Spleen (tissue), 11 donors: ENCODE measurements around the gene USE1. TPM values are rescaled to one million over a fixed set of nuclear protein-coding genes. Genes with fewer than 3 reads are reported as not detected.

Experiments used
- DNase-seq: peaks from one replicate; pipeline ENCODE4 v3.0.0-alpha.2; 2020
- H3K27ac ChIP-seq, 8 donors: fragments of 200-600 bp; sonication (generic) in 7 of 8; 1 replicate in 4 of 8; 2 replicates in 4 of 8; pipeline versions ENCODE4 v1.5.0 to v1.8.0; 2016 to 2021; ENCODE audit warnings: inconsistent platforms in 4 of 8, mild to moderate bottlenecking in 4 of 8, moderate library complexity in 1 of 8
- H3K27me3 ChIP-seq, 7 donors: fragments of 200-600 bp; sonication (generic) in 6 of 7; replicated peaks in 1 of 7; 1 replicate in 4 of 7; 2 replicates in 3 of 7; pipeline versions ENCODE4 v1.5.0 to v1.8.0; 2016 to 2021; ENCODE audit warnings: inconsistent platforms in 3 of 7, mild to moderate bottlenecking in 1 of 7
- H3K36me3 ChIP-seq, 6 donors: fragments of 200-600 bp; sonication (generic) in 5 of 6; 1 replicate in 4 of 6; 2 replicates in 2 of 6; pipeline versions ENCODE4 v1.5.0 to v1.8.0; 2016 to 2021; ENCODE audit warnings: inconsistent platforms in 2 of 6
- H3K4me1 ChIP-seq, 6 donors: fragments of 200-600 bp; sonication (generic) in 5 of 6; 1 replicate in 3 of 6; 2 replicates in 3 of 6; pipeline versions ENCODE4 v1.5.0 to v1.8.0; 2016 to 2021; ENCODE audit warnings: inconsistent platforms in 3 of 6
- H3K4me3 ChIP-seq, 8 donors: fragments of 200-600 bp; sonication (generic) in 7 of 8; 1 replicate in 4 of 8; 2 replicates in 4 of 8; pipeline versions ENCODE4 v1.5.0 to v1.8.0; 2016 to 2021; ENCODE audit warnings: inconsistent platforms in 4 of 8, mild to moderate bottlenecking in 4 of 8, moderate library complexity in 2 of 8
- H3K9me3 ChIP-seq, 8 donors: fragments of 200-600 bp; sonication (generic) in 7 of 8; 1 replicate in 4 of 8; 2 replicates in 4 of 8; pipeline versions ENCODE4 v1.5.0 to v1.8.0; 2016 to 2021; ENCODE audit warnings: inconsistent platforms in 4 of 8
- CTCF ChIP-seq, 11 experiments: fragments of 200-600 bp in 7 of 11; fragments of 450-650 bp in 4 of 11; sonication (generic) in 4 of 11; IDR thresholded peaks in 8 of 11; conservative IDR thresholded peaks in 3 of 11; 1 replicate in 7 of 11; 2 replicates in 4 of 11; pipeline versions ENCODE4 v1.4.0 to v1.8.0; 2016 to 2021; ENCODE audit warnings: antibody characterized with exemption in 11 of 11, inconsistent platforms in 4 of 11, mild to moderate bottlenecking in 1 of 11
- POLR2A ChIP-seq, 3 donors: fragments of 450-650 bp; IDR thresholded peaks; one replicate each; pipeline ENCODE4 v1.5.1; 2017; ENCODE audit warnings: antibody characterized with exemption in 3 of 3, mild to moderate bottlenecking in 1 of 3
- POLR2AphosphoS5 ChIP-seq, 3 donors: sonication (generic); formaldehyde crosslinking; IDR thresholded peaks; one replicate each; pipeline ENCODE4 v1.5.1; 2017; ENCODE audit warnings: antibody characterized with exemption in 3 of 3
- WGBS, 5 donors: extraction: QIAGEN DNeasy Blood & Tissue Kit in 3 of 5; methylation state at CpG; one replicate each; pipeline versions ENCODE4 v1.1.5 to v1.1.7; 2013 to 2018; 5-methylcytosine and 5-hydroxymethylcytosine counted together
- intact Hi-C: fragments of 100-400 bp; cut with DNase I; formaldehyde crosslinking; loops from one replicate; pipeline ENCODE4 v1.15.0; 2023; ENCODE audit warnings: low total_unique reads
- polyA plus RNA-seq, 3 donors: library from polyadenylated mRNA; stranded (reverse); fragments of 200-250 nt; gene quantifications; one replicate each; pipeline ENCODE4 v1.2.1, GENCODE V29; 2013
- total RNA-seq, 7 donors: library from RNA; depleted of rRNA in 3 of 7; stranded (reverse); fragments of >200 nt in 3 of 7; fragmentation: NEBNext Ultra II Directional in 4 of 7; extraction: Animal tissue kit (Norgen Biotek cat#: 25700) in 4 of 7; gene quantifications; one replicate each; pipeline versions ENCODE4 v1.1.0 to v1.2.1, GENCODE V29; 2016 to 2021
- donor health status: healthy with polysubstance abuse.
- donor health status: DM: no; HTN: no; CAD: no; lungs with moderate emphysema.
- donor health status: DM: no; HTN: no; CAD: no.
- donor health status: Bipolar disorder and iron deficiency.
- donor health status: healthy.
- donor health status: DM: no; HTN: no; CAD: no.
- donor health status: DM: yes; HTN: yes; CAD: no.

USE1 gene
- total and polyA plus RNA-seq, 10 donors, result 17.2 to 74.4 (median 28.6) TPM

DNA sequence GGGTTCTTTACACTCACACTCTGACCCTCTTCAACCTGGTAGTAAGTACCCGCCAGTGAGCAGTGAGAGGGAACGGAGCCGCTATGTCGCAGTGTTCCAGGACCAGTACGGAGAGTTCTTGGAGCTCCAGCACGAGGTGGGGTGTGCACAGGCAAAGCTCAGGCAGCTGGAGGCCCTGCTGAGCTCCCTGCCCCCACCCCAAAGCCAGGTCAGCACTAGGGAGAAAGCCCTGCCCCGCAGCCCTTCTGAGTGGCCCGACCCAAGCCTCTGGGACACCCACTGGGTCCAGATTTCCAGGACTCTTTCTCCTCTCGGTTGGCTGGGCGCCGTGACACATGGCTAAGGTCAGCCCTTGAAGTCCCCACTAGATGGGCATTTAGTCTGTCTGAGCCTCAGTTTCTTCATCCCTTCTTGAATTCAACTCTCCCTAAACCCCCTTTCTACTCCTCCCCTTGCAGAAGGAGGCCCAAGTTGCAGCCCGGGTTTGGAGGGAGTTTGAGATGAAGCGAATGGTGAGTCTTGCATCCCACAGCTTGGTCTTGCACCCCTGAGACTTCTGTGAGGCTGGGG lies 12.7 kb downstream of the USE1 start:
- TF ChIP-seq POLR2A (IDR thresholded peaks at IDR 0.05) (no peak), CTCF (IDR thresholded peaks at IDR 0.05 in 8 of 11, conservative IDR thresholded peaks at IDR 0.05 in 3 of 11) (no peak), POLR2AphosphoS5 (IDR thresholded peaks at IDR 0.05) (no peak)
- H3K4me3 ChIP-seq, result no peak overlapping the region
- intact Hi-C loops, result no loop called here
- no peak overlapping the region for H3K27ac ChIP-seq
- no peaks in the 10 kb centered on the region for H3K27me3 ChIP-seq
- H3K9me3 ChIP-seq, result no peaks in the 10 kb centered on the region
- 85 to 93% (median 92%) methylated on average over 12 to 13 of the region's 13 CpGs for WGBS, 5 donors
- no peak for DNase-seq
- H3K36me3 ChIP-seq, result peaks cover 0 to 50% (median 10%) of the 10 kb centered on the region in 6 donors
- peaks cover 9 to 31% (median 19%) of the 10 kb centered on the region in 6 donors for H3K4me1 ChIP-seq

GRCh38 chr19:17229890-17230289 lies 14.7 kb downstream of the USE1 start:
- WGBS, 5 donors, result 89 to 98% (median 95%) methylated on average over 3 of the region's 3 CpGs

DNA sequence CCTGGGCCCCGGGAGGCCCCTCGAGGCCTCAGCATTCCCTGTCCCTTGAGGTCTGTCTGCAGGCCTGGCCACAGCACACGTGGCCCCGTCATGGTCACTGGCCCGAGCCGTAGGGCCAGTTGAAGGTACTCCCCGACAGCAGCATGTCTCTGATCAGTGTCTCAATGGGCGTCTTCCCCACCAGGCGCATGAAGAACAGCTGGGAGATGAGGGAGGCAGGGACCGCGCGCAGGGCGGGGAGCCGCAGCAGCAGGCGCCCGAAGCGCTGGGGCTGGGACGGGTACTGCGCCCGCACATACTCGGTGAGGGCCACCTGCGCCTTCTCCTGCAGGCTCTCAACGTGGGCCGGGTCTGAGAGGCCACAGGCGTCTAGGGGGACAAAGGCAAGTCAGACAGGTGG lies 17.1 kb downstream of the USE1 start:
- H3K27me3 ChIP-seq, result no peaks in the 10 kb centered on the region
- no peak overlapping the region for H3K4me3 ChIP-seq
- no peaks in the 10 kb centered on the region for H3K9me3 ChIP-seq
- TF ChIP-seq CTCF (IDR thresholded peaks at IDR 0.05 in 8 of 11, conservative IDR thresholded peaks at IDR 0.05 in 3 of 11) (no peak), POLR2A (IDR thresholded peaks at IDR 0.05) (no peak), POLR2AphosphoS5 (IDR thresholded peaks at IDR 0.05) (peak in 1 of 3 donors; percentile 31)
- no peak for DNase-seq
- H3K4me1 ChIP-seq, result peaks cover 13 to 40% (median 33%) of the 10 kb centered on the region in 6 donors
- H3K36me3 ChIP-seq, result peaks cover 0 to 50% (median 10%) of the 10 kb centered on the region in 6 donors
- H3K27ac ChIP-seq, result no peak overlapping the region
- intact Hi-C loops, result no loop called here
- WGBS, 5 donors, result 91 to 96% (median 93%) methylated on average over 25 of the region's 25 CpGs

More at GRCh38 chr19:17229890-17230289, 14.7 kb downstream of the USE1 start:
- Histone ChIP-seq H3K4me1 (peaks cover 13 to 36% (median 31%) of the 10 kb centered on the region in 6 donors), H3K36me3 (peaks cover 0 to 50% (median 10%) of the 10 kb centered on the region in 6 donors), H3K27ac (no peak overlapping the region), H3K4me3 (no peak overlapping the region), H3K27me3 (no peaks in the 10 kb centered on the region), H3K9me3 (no peaks in the 10 kb centered on the region)
- TF ChIP-seq CTCF (IDR thresholded peaks at IDR 0.05 in 8 of 11, conservative IDR thresholded peaks at IDR 0.05 in 3 of 11) (no peak), POLR2A (IDR thresholded peaks at IDR 0.05) (no peak), POLR2AphosphoS5 (IDR thresholded peaks at IDR 0.05) (no peak)
- DNase-seq, result no peak
- intact Hi-C loops, result no loop called here

- 10 to 26% (median 13%) methylated on average over 8 to 11 of the region's 11 CpGs for WGBS, 5 donors
- peak; percentile 88 for DNase-seq
- intact Hi-C loops, result no loop called here
- Histone ChIP-seq H3K27ac (peak overlapping the region; percentile 38 to 89 (median 78)), H3K36me3 (peaks cover 0 to 42% (median 8%) of the 10 kb centered on the region in 6 donors), H3K4me1 (peaks cover 13 to 32% (median 28%) of the 10 kb centered on the region in 6 donors), H3K4me3 (peak overlapping the region; percentile 47 to 85 (median 58)), H3K27me3 (no peaks in the 10 kb centered on the region), H3K9me3 (no peaks in the 10 kb centered on the region)
- no peak for TF ChIP-seq CTCF (IDR thresholded peaks at IDR 0.05 in 8 of 11, conservative IDR thresholded peaks at IDR 0.05 in 3 of 11)
- TF ChIP-seq POLR2A (IDR thresholded peaks at IDR 0.05), result no peak
- TF ChIP-seq POLR2AphosphoS5 (IDR thresholded peaks at IDR 0.05), result no peak
These were observed 19.7 kb downstream of the USE1 start for GRCh38 chr19:17234911-17235299.
